GM15510 (cell line): ENCODE measurements around the gene NPAS3.

Source experiments
- POLR2A ChIP-seq: IDR thresholded peaks from 3 replicates; pipeline ENCODE4 v1.6.1; 2011; ENCODE audit warnings: borderline replicate concordance; ENCODE audit not compliant: insufficient read length; ENCODE audit errors: extremely low read depth

Gene NPAS3

DNA sequence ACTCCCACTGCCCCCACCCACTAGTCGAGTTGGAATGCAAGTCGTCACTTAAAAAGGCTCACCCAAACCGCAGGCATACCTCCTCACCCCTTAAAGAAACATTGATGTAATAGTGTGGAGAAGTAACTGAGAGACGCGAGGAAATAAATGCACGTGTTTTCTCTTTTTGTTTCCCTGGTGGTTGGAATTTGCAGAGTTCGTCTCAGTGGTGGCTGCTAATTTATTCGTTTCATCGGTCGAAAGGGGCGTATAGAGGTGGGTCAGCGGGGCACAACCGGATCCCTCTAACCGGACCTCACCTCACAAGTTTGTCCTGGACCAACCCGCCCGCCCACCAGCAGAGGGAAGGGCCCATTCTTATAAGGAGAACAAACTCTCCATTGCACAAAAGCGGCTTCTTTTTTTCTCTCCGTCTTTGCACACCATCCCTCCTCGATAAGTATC is 5.0 kb upstream of the NPAS3 start:
- no peak for TF ChIP-seq POLR2A

DNA sequence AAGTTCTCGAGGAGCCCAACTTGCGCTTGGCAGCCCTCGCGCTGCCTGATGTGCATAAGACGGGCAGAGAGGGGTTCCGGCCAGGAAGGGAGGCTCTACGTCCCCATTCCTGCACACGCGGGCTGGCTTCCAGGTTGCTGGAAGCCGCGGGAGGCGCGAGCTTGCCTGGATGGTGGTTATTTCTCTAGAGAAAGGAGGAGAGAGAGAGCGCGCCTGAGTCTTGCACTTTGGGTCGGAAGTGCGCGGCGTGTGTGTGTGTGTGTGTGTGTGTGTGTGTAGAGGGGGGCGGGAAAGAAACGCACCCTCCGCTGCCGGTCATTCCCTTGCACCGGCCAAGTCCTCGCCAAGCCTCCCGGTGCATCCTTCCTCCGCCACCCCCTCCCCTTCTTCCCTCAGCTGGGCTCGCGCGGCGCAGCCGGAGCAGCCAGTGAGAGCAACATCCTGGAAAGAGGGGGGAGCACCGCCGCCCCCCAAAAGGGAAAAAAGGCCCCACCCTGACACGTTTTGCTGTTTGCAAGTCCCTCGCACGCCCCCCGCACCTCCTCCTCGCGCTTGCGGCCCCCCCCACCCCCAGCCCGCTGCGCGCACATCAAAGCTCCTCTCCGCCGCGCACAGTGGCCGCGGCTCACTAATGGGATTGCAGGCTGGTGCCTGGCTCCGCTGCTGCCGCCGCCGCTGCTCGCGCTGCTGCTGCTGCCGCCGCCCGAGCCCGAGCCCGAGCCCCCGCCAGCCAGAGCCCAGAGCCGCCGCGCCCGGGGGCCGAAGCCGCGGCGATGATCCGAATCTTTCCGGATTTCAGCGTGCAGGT is 4.4 kb upstream of the NPAS3 start:
- TF ChIP-seq POLR2A = no peak

- no peak for TF ChIP-seq POLR2A
Measured at GRCh38 chr14:32934881-32935633, 3.6 kb upstream of the NPAS3 start.

DNA sequence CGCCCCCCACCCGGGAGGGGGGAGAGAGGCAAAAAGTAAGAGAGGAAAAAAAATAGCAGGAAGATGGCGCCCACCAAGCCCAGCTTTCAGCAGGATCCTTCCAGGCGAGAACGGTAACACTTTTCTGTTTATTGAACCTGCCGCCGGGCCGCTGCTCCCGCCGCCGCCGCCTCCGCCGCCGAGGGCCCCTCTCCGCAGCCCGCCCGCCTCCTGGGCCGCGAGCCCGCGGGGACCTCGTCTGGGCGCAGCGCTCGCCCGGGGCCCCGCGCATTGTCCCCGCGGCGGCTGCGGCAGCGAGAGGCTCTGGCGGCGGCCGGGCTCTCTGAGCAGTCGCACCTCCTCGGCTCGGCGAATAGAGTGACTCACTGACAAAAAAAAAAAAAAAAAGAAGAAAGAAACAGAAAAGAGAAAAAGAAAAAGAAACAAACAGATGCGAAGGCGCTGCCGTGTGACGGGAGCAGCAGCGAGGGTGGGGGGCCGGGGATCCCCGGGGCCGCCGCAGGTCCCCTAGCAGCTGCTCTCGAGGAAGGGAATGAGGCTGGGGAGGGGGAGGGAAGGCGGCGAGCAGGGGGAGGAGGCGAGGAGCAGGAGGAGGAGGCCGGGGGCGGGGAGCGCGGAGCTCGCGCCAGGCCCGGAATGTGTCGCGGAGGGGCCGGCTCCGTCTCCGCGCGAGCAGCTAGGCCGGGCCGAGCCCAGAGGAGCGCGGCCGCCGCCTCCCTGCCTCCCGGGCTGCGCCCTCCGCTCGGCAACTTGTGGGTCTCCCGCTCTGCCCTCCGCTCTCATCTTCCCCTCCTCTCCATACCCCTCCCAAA is 781 bp downstream of the NPAS3 start:
- TF ChIP-seq POLR2A = no peak

DNA sequence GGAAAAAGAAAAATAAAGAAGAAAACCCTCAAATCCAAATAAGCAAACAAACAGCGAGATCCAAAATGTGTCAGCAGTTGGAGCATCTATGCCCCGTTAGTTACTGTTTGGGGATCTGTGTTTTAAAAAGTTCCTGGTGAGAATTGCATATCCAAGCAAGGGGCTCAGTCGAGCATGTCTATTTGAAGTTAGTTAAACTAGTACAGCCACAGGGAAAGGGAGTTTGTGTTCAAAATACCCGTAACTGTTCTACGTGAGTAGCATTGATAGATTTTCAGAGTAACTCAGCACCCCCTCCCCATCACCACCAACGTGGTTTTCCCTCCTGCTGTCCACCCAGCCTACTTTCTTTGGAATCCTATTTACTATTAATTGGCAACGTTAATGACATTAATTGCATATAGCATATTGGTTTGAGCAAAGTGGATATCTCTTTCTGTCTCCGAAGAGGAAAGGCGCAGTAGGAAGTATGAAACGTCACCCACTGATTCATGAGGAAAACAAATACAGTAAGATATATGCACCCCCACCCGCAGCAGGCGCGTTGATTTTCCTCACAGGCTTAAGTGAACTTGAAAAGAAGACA is 1.5 kb downstream of the NPAS3 start:
- TF ChIP-seq POLR2A = no peak

DNA sequence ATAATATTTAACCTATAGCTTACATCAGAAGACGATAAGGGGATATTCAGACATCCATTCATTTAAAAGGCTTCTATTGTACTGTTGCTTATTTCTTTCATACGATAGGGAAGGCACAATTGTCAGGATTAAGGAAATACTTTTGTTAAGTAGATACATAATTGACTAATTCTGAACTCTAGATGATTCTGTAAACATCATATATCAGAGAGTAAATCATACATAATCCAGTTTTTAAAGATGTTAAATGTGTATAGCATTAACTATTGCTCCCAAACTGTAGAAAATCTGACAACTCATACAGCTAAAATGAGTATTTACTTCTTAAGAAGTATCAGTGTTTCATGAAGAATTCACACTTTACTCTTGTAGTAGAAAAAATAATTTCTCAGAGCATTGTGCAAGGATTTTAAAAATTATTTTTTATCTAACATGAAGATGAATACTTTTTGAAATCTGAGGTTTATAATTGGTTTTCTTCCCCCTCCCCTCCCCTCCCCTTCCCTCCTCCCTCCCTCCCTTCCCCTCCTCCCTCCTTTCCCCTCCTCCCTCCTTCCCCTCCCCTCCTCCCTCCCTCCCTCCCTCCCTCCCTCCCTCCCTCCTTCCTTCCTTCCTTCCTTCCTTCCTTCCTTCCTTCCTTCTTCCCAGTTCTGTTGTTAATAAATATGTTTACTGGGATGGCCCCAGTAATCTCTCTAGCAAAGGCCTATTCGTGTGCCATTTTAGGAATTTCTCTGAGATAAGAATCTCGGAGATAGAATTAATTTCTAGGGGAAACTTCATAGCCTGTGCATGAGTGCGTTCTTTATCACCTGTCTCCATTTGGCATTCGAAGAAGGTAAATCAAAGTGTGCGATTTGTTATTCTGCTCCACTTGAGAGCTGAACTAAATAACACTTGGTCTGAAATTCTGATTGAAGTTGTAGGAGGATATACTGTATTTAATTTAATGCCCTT is 2.3 kb downstream of the NPAS3 start:
- TF ChIP-seq POLR2A = no peak

DNA sequence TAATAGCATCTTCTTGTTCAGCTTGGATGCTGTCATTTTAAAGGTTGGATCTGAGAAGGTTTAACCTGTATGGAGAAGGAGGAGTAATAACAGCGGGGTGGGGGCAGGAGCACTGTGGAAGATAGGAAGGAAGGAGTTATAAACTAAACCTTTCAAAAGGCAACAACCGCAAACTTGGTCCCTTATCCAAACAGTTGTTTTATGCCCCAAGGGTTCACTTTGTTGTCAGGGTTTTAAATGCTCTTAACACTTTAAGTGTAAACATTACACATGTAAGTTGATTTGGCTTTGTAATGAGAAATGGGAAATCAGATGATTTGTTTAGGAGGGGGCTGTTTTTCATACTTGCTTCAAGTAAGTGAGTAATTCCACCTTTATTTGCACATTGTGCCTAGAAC is 3.0 kb downstream of the NPAS3 start:
- no peak for TF ChIP-seq POLR2A

DNA sequence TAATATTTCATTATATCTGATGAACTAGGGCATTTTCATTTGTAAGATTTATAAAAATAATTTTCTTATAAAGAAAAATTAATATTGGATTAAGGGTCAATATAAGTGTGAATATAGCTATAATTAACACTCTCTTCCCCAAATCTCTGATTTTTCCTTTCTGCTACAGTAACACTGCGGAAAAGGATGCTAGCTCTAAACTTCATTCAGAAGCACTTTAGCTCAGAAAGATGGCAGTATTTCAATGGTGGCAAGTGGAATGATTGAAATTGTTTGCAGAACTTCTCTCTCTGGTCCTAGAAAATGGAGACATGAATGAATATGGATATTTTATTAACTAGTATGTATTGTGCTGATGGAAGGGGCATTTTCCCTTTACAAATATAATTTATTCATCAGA is 8.4 kb downstream of the NPAS3 start:
- no peak for TF ChIP-seq POLR2A

DNA sequence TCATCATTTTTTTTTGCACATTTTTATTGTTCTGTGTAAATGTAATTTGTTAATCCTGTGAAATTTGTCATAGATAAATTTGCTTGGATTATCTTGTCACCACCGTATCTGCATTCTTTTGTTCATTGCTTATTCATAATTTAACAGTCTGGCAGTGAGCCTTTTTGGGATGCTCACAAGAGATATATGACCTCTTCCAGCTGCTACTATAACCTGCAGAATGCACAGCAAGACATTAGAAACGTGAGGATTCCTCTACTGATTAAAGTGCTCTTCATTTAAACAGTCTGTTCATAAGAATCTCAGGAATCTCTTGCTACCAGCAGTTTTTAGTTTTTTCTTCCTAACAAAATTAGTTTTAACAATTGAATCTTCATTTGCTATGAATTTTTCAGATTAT is 9.1 kb downstream of the NPAS3 start:
- TF ChIP-seq POLR2A = no peak

DNA sequence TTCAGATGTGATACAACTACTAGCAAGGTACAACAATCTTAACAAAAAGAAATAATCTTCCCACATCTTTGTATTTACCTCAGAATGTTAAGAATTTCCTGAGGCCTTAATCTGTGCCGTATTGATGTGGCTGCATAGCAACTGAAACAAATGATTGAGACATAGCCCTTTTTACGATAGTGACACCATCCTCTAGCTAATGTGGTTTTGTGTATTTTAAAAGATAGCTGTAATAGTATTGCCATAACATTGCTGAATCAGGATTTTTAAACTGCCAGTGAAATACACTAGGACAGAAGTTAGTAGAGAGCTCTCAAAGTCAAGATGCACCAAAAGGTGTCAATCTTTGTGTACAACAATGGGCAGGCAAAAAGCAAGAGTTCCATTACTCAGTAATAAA is 11.9 kb downstream of the NPAS3 start:
- TF ChIP-seq POLR2A = no peak

DNA sequence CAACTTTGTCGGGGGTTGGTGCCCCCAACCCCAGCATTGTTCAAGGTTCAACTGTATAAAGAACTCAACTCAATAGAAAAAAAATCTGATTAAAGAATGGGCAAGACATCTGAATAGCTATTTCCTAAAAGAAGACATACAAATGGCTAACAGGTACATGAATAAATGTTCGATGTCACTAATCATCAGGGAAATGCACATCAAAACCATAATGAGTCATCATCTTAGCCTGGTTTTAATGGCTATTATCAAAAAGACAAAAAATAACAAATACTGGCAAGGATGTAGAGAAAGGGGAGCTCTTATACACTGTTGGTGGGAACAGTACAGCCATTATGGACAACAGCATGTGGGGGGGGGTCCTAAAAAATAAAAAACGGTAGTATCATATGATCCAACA is 28.7 kb downstream of the NPAS3 start:
- no peak for TF ChIP-seq POLR2A

DNA sequence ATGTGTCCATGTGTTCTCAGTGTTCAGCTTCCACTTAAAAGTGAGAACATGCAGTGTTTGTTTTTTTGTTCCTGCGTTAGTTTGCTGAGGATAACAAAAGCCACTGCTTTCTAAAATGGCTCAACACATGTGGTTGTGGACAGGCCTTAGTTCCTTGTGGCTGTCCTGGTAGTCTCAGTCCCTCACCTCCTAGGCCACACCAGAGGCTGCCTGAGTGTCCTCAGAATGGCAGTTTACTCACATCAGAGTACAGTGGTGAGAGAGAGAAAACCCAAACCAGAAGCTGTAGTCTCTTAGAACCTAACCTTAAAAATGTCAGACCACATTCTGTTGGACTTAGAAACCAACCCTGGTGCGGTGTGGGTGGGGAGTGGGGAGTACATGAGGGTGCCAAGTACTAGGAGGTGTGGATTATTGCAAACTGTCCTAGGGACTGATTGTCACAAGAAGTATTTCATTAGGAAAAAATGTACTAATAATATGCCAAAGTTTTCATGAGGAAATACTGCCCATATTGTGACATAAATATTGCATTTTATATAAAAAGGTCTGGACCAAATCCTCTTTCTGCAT is 30.4 kb downstream of the NPAS3 start:
- no peak for TF ChIP-seq POLR2A

- TF ChIP-seq POLR2A = no peak
Measured at GRCh38 chr14:32977913-32978312, 39.2 kb downstream of the NPAS3 start.

- no peak for TF ChIP-seq POLR2A
Measured at GRCh38 chr14:32978691-32979255, 40.1 kb downstream of the NPAS3 start.
